ENCODE measurements around the gene CEACAM21. TPM values are rescaled to one million over a fixed set of nuclear protein-coding genes. Genes with fewer than 3 reads are reported as not detected.
A peak's percentile ranks its signal among the peaks of the same experiment; 100 is the strongest.

The CEACAM21 gene
- total RNA-seq, 1 experiment from 2014 or later = 0.25 TPM

DNA sequence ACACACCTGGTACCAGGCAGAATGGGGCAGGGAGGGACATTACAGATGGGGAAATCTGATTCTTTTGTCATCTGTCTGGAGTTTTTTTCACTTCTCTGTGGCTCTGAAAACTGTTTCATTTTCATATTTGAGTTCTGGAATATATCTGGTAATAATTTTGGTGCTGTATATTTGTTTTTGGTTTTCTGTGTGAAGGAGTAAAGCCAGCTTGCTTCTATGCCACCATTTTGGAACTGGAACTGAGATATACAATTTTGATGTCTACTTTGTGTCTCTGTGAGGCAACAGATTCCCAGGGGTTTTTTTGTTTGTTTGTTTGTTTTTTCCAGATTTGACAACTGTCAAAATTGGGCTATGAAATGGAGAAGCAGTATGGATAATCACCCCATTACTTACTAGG lies 34.8 kb downstream of the CEACAM21 start:
- intact Hi-C loops (cut with micrococcal nuclease) = no loop called here
- TF ChIP-seq EZH2 (IDR thresholded peaks at IDR 0.05) = peak; percentile 83; the same call in 1 of the 2 replicates
- TF ChIP-seq ELF1 (IDR thresholded peaks at IDR 0.05; ENCODE audit: borderline replicate concordance, low read depth) = no peak
- Histone ChIP-seq H3K36me3 (ENCODE audit: control insufficient read depth in 1 of 2, insufficient read depth in 2 of 2, low read length in 2 of 2) (no peaks in the 10 kb centered on the region), H3K9ac (ENCODE audit: low read length) (no peak overlapping the region), H4K20me1 (ENCODE audit: insufficient read depth) (no peaks in the 10 kb centered on the region), H3K4me2 (ENCODE audit: low read length) (no peak overlapping the region), H3K27me3 (ENCODE audit: insufficient read depth, low read length) (peaks cover 68% of the 10 kb centered on the region), H3K9me2 (ENCODE audit: insufficient read depth) (no peaks in the 10 kb centered on the region), H3K9me3 (ENCODE audit: control insufficient read depth in 1 of 2, insufficient read depth in 1 of 2, low read depth in 1 of 2, low read length in 2 of 2) (no peaks in the 10 kb centered on the region), H3K27ac (ENCODE audit: low read depth, low read length) (no peak overlapping the region), H3K79me2 (ENCODE audit: insufficient read depth, low read length) (no peaks in the 10 kb centered on the region), H2AFZ (ENCODE audit: low read depth, low read length, poor library complexity, severe bottlenecking) (no peak overlapping the region), H3K4me3 (replicated peaks in 1 of 2; ENCODE audit: low read depth in 1 of 2, low read length in 2 of 2) (no peak overlapping the region), H3K4me1 (ENCODE audit: control insufficient read depth in 1 of 2, insufficient read depth in 2 of 2, low read length in 2 of 2) (no peaks in the 10 kb centered on the region)
- RAD21 ChIA-PET (ENCODE audit: low non-redundant PET in 1 of 2, low total read pairs in 2 of 2, uncharacterized antibody in 2 of 2, unreplicated experiment in 2 of 2) = no interaction called here
- DNase-seq (ENCODE audit: low read depth, low spot score) (no peak), ATAC-seq (no peak)
- CTCF ChIA-PET = no interaction called here
- POLR2A ChIA-PET = no interaction called here
- BruUV-seq (replicated peaks) = no TSS peak

DNA sequence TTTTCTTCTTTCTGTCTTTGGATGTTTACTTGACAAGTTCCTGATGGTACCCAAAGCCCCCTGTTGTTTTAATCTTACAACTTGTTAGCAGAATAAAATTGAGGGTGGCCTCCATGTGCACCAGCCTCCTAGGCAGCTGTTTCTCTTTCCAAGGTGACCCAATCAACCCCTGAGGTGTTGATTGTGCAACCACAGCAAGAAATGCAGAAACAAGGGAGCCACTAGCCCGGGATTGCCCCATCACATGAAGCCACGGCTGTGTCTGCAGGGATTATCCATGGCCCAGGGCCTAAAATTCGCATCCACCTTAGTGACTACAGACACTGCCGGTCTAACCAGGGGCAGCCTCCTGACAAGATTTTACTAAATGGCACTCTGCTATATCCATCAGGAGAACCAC lies 36.5 kb downstream of the CEACAM21 start:
- POLR2A ChIA-PET = no interaction called here
- no peaks in the 10 kb centered on the region for H3K36me3 ChIP-seq (ENCODE audit: control insufficient read depth in 1 of 2, insufficient read depth in 2 of 2, low read length in 2 of 2)
- intact Hi-C loops (cut with micrococcal nuclease) = no loop called here
- H3K79me2 ChIP-seq (ENCODE audit: insufficient read depth, low read length) = no peaks in the 10 kb centered on the region
- H3K9me3 ChIP-seq (ENCODE audit: control insufficient read depth in 1 of 2, insufficient read depth in 1 of 2, low read depth in 1 of 2, low read length in 2 of 2) = no peaks in the 10 kb centered on the region
- no peak overlapping the region for H3K9ac ChIP-seq (ENCODE audit: low read length)
- H2AFZ ChIP-seq (ENCODE audit: low read depth, low read length, poor library complexity, severe bottlenecking) = no peak overlapping the region
- no peak for DNase-seq (ENCODE audit: low read depth, low spot score)
- H3K4me3 ChIP-seq (replicated peaks in 1 of 2; ENCODE audit: low read depth in 1 of 2, low read length in 2 of 2) = no peak overlapping the region
- TF ChIP-seq FOSL1 (IDR thresholded peaks at IDR 0.05; ENCODE audit: low read depth) = no peak
- no peak for TF ChIP-seq POLR2AphosphoS5 (IDR thresholded peaks at IDR 0.05; ENCODE audit: low read depth, low read length)
- TF ChIP-seq, protein P1, sequence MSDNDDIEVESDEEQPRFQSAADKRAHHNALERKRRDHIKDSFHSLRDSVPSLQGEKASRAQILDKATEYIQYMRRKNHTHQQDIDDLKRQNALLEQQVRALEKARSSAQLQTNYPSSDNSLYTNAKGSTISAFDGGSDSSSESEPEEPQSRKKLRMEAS (IDR thresholded peaks at IDR 0.05) = no peak
- no peak for TF ChIP-seq POLR2A (IDR thresholded peaks at IDR 0.05; ENCODE audit: borderline replicate concordance, extremely low read depth, insufficient read depth, insufficient read length)
- TF ChIP-seq, protein P2, sequence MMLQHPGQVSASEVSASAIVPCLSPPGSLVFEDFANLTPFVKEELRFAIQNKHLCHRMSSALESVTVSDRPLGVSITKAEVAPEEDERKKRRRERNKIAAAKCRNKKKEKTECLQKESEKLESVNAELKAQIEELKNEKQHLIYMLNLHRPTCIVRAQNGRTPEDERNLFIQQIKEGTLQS (IDR thresholded peaks at IDR 0.05) = no peak
- TF ChIP-seq CEBPB (IDR thresholded peaks at IDR 0.05; ENCODE audit: low read depth) = no peak
- TF ChIP-seq, protein P3, sequence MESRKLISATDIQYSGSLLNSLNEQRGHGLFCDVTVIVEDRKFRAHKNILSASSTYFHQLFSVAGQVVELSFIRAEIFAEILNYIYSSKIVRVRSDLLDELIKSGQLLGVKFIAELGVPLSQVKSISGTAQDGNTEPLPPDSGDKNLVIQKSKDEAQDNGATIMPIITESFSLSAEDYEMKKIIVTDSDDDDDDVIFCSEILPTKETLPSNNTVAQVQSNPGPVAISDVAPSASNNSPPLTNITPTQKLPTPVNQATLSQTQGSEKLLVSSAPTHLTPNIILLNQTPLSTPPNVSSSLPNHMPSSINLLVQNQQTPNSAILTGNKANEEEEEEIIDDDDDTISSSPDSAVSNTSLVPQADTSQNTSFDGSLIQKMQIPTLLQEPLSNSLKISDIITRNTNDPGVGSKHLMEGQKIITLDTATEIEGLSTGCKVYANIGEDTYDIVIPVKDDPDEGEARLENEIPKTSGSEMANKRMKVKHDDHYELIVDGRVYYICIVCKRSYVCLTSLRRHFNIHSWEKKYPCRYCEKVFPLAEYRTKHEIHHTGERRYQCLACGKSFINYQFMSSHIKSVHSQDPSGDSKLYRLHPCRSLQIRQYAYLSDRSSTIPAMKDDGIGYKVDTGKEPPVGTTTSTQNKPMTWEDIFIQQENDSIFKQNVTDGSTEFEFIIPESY (IDR thresholded peaks at IDR 0.05; ENCODE audit: extremely low read depth, insufficient replicate concordance, low read length) = no peak
- H3K27ac ChIP-seq (ENCODE audit: low read depth, low read length) = no peak overlapping the region
- H3K27me3 ChIP-seq (ENCODE audit: insufficient read depth, low read length) = peaks cover 52% of the 10 kb centered on the region
- H3K9me2 ChIP-seq (ENCODE audit: insufficient read depth) = no peaks in the 10 kb centered on the region
- CTCF ChIA-PET = no interaction called here
- H4K20me1 ChIP-seq (ENCODE audit: insufficient read depth) = no peaks in the 10 kb centered on the region
- H3K4me1 ChIP-seq (ENCODE audit: control insufficient read depth in 1 of 2, insufficient read depth in 2 of 2, low read length in 2 of 2) = no peaks in the 10 kb centered on the region
- H3K4me2 ChIP-seq (ENCODE audit: low read length) = no peak overlapping the region
- BruUV-seq (replicated peaks) = no TSS peak
- no peak for ATAC-seq
- RAD21 ChIA-PET (ENCODE audit: low non-redundant PET in 1 of 2, low total read pairs in 2 of 2, uncharacterized antibody in 2 of 2, unreplicated experiment in 2 of 2) = no interaction called here
